Activated naive CD8-positive, alpha-beta T cell treated with anti-CD3 and anti-CD28 coated beads, Interleukin-2, amount 50 U/mL, for 24 hours (primary cell): ENCODE data around the gene ATXN7L1.

Experiments
- ATAC-seq: fragments of 150-1000 bp; cut with Tn5 transposase; one replicate; pipeline ENCODE4 v1.10.0; 2021
- DNase-seq: peaks from one replicate; pipeline ENCODE4 v3.0.0; 2021
- H3K27ac Mint-ChIP-seq: one replicate; pipeline ENCODE4 v1.8.0; 2021; ENCODE audit warnings: mild to moderate bottlenecking, mixed read lengths
- H3K27me3 Mint-ChIP-seq: one replicate; pipeline ENCODE4 v1.8.0; 2021; ENCODE audit warnings: mixed read lengths
- H3K36me3 Mint-ChIP-seq: one replicate; pipeline ENCODE4 v1.8.0; 2021; ENCODE audit warnings: low read depth, mixed read lengths
- H3K4me1 Mint-ChIP-seq: one replicate; pipeline ENCODE4 v1.8.0; 2021; ENCODE audit warnings: mixed read lengths
- H3K4me3 Mint-ChIP-seq: one replicate; pipeline ENCODE4 v1.8.0; 2021; ENCODE audit warnings: mild to moderate bottlenecking, moderate library complexity, mixed read lengths
- H3K9me3 Mint-ChIP-seq: one replicate; pipeline ENCODE4 v1.8.0; 2021; ENCODE audit warnings: mixed read lengths

ATXN7L1 gene

DNA sequence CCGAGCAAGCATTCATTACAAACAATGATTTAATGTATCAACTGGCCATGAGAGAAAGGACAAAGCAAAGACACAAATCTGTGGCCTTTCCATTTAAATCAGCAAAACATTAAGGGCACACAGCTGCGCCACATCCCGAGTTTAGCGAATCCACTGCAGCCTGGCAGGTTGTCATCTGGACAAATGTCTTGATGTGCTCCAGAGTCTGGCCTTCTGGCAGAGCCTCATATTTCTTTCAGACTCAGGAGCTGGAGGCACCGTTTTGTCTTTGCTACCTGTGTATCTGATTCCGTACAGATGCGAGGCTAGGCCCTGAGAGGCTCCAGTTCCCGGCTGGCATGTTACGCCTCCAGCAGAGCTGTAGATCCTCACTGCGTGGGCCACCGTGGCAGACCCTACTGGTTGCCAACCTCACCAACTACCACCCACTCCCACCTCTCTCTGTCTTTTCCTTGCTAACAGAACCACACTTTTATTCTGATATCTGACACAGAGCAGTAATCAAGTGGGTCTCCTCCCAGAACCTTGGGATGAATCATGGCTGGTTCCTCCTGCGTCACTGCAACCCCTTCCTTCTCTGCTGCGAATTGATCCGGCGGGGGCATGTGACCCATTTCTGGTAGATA lies 254.2 kb downstream of the ATXN7L1 start:
- Mint-ChIP-seq H3K4me3 (no peak overlapping the region), H3K4me1 (no peaks in the 10 kb centered on the region), H3K36me3 (peaks cover 16% of the 10 kb centered on the region), H3K27me3 (no peaks in the 10 kb centered on the region), H3K9me3 (peaks cover 11% of the 10 kb centered on the region), H3K27ac (no peak overlapping the region)
- DNase-seq: no peak
- no peak for ATAC-seq

- H3K4me1 Mint-ChIP-seq: no peaks in the 10 kb centered on the region
- ATAC-seq: no peak
- peaks cover 8% of the 10 kb centered on the region for H3K9me3 Mint-ChIP-seq
- H3K27ac Mint-ChIP-seq: no peak overlapping the region
- no peak for DNase-seq
- no peaks in the 10 kb centered on the region for H3K27me3 Mint-ChIP-seq
- peaks cover 13% of the 10 kb centered on the region for H3K36me3 Mint-ChIP-seq
- no peak overlapping the region for H3K4me3 Mint-ChIP-seq
Observed at GRCh38 chr7:105621617-105622016, 254.8 kb downstream of the ATXN7L1 start.

- Mint-ChIP-seq H3K36me3 (peaks cover 10% of the 10 kb centered on the region), H3K27me3 (no peaks in the 10 kb centered on the region), H3K4me3 (no peak overlapping the region), H3K9me3 (peaks cover 4% of the 10 kb centered on the region), H3K4me1 (no peaks in the 10 kb centered on the region), H3K27ac (peak overlapping the region; percentile 8)
- DNase-seq: no peak
- ATAC-seq: no peak
Observed at GRCh38 chr7:105621176-105621575, 255.2 kb downstream of the ATXN7L1 start.

- Mint-ChIP-seq H3K4me3 (no peak overlapping the region), H3K27me3 (no peaks in the 10 kb centered on the region), H3K36me3 (peaks cover 5% of the 10 kb centered on the region), H3K9me3 (no peaks in the 10 kb centered on the region), H3K4me1 (no peaks in the 10 kb centered on the region), H3K27ac (no peak overlapping the region)
- no peak for DNase-seq
- no peak for ATAC-seq
Observed at GRCh38 chr7:105619590-105619989, 256.8 kb downstream of the ATXN7L1 start.

DNA sequence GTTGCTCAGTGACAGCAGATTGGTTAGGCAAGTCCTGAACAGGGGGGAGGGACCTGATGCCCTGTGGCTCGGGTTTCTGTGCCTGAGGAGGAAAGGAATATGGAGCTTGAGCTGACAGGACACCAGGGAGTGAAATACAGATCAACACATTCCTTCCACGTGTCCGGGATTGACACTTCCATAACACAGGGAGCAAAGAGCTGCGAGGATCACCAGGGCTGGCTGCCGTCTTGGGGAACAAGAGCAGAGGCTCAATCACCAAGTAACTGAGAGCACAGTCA lies 258.4 kb downstream of the ATXN7L1 start:
- peaks cover 8% of the 10 kb centered on the region for H3K36me3 Mint-ChIP-seq
- no peaks in the 10 kb centered on the region for H3K27me3 Mint-ChIP-seq
- no peak for DNase-seq
- no peak overlapping the region for H3K27ac Mint-ChIP-seq
- H3K9me3 Mint-ChIP-seq: no peaks in the 10 kb centered on the region
- H3K4me3 Mint-ChIP-seq: no peak overlapping the region
- no peaks in the 10 kb centered on the region for H3K4me1 Mint-ChIP-seq
- no peak for ATAC-seq

DNA sequence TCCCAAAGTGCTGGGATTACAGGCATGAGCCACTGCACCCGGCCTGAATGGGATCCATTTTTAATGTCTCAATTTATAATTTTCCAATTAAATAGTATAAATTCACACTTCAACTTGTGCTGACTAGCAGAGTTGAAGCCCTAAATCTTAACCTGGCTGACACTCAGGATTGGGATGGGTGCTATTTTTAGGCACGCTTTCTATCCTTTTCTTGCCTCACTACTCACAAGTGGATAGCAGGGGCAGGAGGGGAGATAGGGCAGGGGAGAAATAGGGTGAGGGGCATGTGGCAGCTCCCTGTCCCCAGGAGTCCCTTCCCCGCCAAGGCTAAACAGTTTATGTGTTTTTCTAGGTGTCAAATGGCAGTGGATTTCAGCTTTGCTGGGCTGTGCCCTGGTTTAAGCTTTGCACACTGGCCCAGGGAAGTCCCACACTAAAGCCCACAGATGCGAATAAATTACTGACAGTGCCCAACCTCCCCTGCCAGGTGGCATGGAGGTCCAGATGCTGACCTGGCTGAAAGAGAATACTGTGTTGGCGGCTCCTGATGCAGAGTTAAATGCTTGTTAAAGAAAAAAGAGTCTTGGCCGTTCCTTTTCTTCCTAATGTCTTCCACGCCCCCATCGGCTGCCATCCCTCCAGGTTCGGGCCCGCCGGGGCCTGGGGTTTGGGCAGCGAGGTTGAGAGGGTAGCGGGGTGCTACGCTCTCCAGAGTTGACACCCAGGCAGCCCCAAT lies 259.0 kb downstream of the ATXN7L1 start:
- Mint-ChIP-seq H3K27me3 (no peaks in the 10 kb centered on the region), H3K4me1 (no peaks in the 10 kb centered on the region), H3K27ac (no peak overlapping the region), H3K36me3 (peaks cover 8% of the 10 kb centered on the region), H3K9me3 (no peaks in the 10 kb centered on the region), H3K4me3 (no peak overlapping the region)
- no peak for ATAC-seq
- DNase-seq: no peak

DNA sequence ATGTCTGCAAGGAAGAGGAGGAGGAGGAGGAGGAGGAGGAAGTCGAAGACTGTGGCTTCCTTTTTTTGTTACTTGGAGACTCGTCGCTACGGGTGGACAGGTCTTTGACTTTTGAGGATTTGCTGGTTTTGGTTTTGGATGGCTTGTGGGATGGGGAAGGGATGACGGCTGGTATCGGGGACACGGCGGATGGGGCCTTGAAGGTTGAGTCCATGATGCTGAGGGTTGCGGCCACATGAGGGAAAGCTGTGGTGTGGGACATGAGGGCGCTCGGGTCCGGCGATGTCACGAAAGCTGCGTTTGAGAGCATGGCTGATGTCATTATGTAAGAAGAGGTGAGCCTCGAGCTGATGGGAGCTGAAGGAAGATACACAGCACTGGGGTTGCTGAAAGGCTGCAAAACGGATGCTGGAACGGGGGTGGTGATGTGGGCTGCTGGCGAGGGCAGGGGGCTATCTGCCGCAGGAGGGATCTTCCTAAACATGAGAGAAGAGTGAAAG lies 262.0 kb downstream of the ATXN7L1 start:
- Mint-ChIP-seq H3K4me1 (no peaks in the 10 kb centered on the region), H3K4me3 (no peak overlapping the region), H3K27ac (no peak overlapping the region), H3K27me3 (no peaks in the 10 kb centered on the region), H3K9me3 (no peaks in the 10 kb centered on the region), H3K36me3 (peaks cover 6% of the 10 kb centered on the region)
- ATAC-seq (no peak), DNase-seq (no peak)

DNA sequence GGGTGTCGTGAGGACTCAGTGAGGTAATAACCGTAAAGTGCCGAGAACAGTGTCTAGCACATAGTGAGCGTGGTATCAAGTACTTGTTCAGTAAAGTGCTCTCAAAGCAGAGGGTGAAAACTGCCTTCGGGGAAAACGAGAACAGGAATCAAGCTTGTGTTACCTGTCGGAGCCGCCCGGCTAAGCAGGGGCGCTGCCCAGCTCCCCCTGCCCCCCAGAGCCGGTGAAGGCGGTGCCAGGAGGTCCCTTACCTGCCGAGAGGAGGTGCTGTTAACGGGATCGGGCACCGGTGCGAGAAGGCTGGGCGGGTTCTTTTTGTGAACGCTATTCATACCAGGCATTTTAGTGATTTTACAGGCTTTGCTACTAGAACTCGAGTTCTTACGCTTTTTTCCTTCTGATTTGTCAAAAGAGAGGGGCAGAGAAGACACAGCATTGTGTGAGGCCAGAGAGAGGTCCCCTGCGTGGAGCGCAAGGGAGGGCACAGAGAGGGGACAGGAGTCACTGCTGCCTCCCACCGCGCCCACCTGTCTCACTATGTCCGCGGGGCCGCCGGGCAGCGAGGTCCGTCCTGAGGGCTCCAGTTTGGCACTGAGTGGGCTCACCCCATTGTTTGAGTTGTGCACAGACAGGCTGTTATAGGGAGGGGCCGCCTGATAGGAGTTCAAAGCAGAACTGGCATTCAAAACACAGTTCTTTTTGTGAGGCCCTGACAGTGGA lies 262.6 kb downstream of the ATXN7L1 start:
- Mint-ChIP-seq H3K4me3 (no peak overlapping the region), H3K27ac (no peak overlapping the region), H3K4me1 (no peaks in the 10 kb centered on the region), H3K27me3 (no peaks in the 10 kb centered on the region), H3K36me3 (peaks cover 6% of the 10 kb centered on the region), H3K9me3 (no peaks in the 10 kb centered on the region)
- DNase-seq (no peak), ATAC-seq (no peak)

- H3K4me3 Mint-ChIP-seq: no peak overlapping the region
- no peaks in the 10 kb centered on the region for H3K4me1 Mint-ChIP-seq
- ATAC-seq: no peak
- no peak overlapping the region for H3K27ac Mint-ChIP-seq
- H3K9me3 Mint-ChIP-seq: no peaks in the 10 kb centered on the region
- DNase-seq: no peak
- no peaks in the 10 kb centered on the region for H3K27me3 Mint-ChIP-seq
- H3K36me3 Mint-ChIP-seq: peaks cover 6% of the 10 kb centered on the region
Observed at GRCh38 chr7:105612806-105613205, 263.6 kb downstream of the ATXN7L1 start.

- H3K9me3 Mint-ChIP-seq: no peaks in the 10 kb centered on the region
- H3K36me3 Mint-ChIP-seq: peaks cover 6% of the 10 kb centered on the region
- H3K27me3 Mint-ChIP-seq: no peaks in the 10 kb centered on the region
- DNase-seq (no peak), ATAC-seq (no peak)
- H3K4me3 Mint-ChIP-seq: no peak overlapping the region
- H3K27ac Mint-ChIP-seq: no peak overlapping the region
- H3K4me1 Mint-ChIP-seq: no peaks in the 10 kb centered on the region
Observed at GRCh38 chr7:105611856-105612775, 264.3 kb downstream of the ATXN7L1 start.

- Mint-ChIP-seq H3K4me3 (no peak overlapping the region), H3K27ac (no peak overlapping the region), H3K36me3 (peaks cover 6% of the 10 kb centered on the region), H3K27me3 (no peaks in the 10 kb centered on the region), H3K9me3 (no peaks in the 10 kb centered on the region), H3K4me1 (no peaks in the 10 kb centered on the region)
- DNase-seq (no peak), ATAC-seq (no peak)
Observed at GRCh38 chr7:105610165-105610930, 266.1 kb downstream of the ATXN7L1 start.

- DNase-seq (no peak), ATAC-seq (no peak)
- H3K27ac Mint-ChIP-seq: no peak overlapping the region
- no peaks in the 10 kb centered on the region for H3K36me3 Mint-ChIP-seq
- H3K4me3 Mint-ChIP-seq: no peak overlapping the region
- H3K9me3 Mint-ChIP-seq: no peaks in the 10 kb centered on the region
- H3K4me1 Mint-ChIP-seq: no peaks in the 10 kb centered on the region
- H3K27me3 Mint-ChIP-seq: peaks cover 3% of the 10 kb centered on the region
Observed at GRCh38 chr7:105602325-105603305, 273.8 kb downstream of the ATXN7L1 start.
